PFSK-1 (cell line): ENCODE data around the gene LMX1A.

ENCODE experiments used
- POLR2AphosphoS5 ChIP-seq: IDR thresholded peaks from 2 replicates; pipeline ENCODE4 v1.6.1; 2012; ENCODE audit warnings: low read depth, mild to moderate bottlenecking, control low read depth, low read length, moderate library complexity
- REST ChIP-seq, 2 experiments: IDR thresholded peaks; 2 replicates each; pipeline versions ENCODE4 v1.6.1 to v1.8.0; 2011 to 2012; ENCODE audit warnings: low read depth in 2 of 2, low read length in 2 of 2, control low read depth in 1 of 2, inconsistent platforms in 1 of 2, mild to moderate bottlenecking in 1 of 2, moderate library complexity in 1 of 2; ENCODE audit not compliant: insufficient read depth in 1 of 2
- TAF1 ChIP-seq: IDR thresholded peaks from 2 replicates; pipeline ENCODE4 v1.6.1; 2012; ENCODE audit warnings: low read length, control low read depth, borderline replicate concordance; ENCODE audit not compliant: insufficient read depth

- TF ChIP-seq TAF1 (no peak), REST (IDR thresholded peaks at IDR 0.05; ENCODE audit: insufficient read depth in 1 of 2, low read depth in 2 of 2, low read length in 2 of 2) (no peak), POLR2AphosphoS5 (no peak)
These were observed 4.6 kb downstream of the LMX1A start for GRCh38 chr1:165351863-165352441.
